T-cell (primary cell): ENCODE measurements around the gene AKR1D1. TPM values are rescaled to one million over a fixed set of nuclear protein-coding genes. Genes with fewer than 3 reads are reported as not detected.
"Not testable (repeated sequence)": the region's sequence is repeated elsewhere in the genome, so short reads cannot be mapped to it uniquely, and the experiment has no call there.

Source experiments
- ATAC-seq, 4 experiments: fragments of 200-7000 bp in 3 of 4; fragments of 150-1000 bp in 1 of 4; cut with Tn5 transposase; replicated peaks in 1 of 4; 1 replicate in 3 of 4; 2 replicates in 1 of 4; pipeline ENCODE4 v1.10.0; 2021; ENCODE audit warnings: moderate library complexity in 3 of 4, mild to moderate bottlenecking in 2 of 4, moderate number of reproducible peaks in 1 of 4
- CTCF ChIA-PET, 2 donors: fragments of 300-600 bp; sonication (Branson Sonifier 250); formaldehyde crosslinking; loops; one replicate each; lab custom pipeline; 2022; ENCODE audit warnings: antibody characterized with exemption in 2 of 2; lab: Charles Lee
- POLR2A ChIA-PET, 2 donors: fragments of 300-600 bp; sonication (Branson Sonifier 250); formaldehyde crosslinking; loops; one replicate each; lab custom pipeline; 2022; ENCODE audit warnings: antibody characterized with exemption in 2 of 2; lab: Charles Lee
- DNase-seq, 35 experiments: peaks; one replicate each; pipeline versions ENCODE4 v3.0.0 to v3.0.0-alpha.2; 2013 to 2023
- H3K27ac ChIP-seq: one replicate; pipeline ENCODE4 v1.5.1; 2013; ENCODE audit warnings: low read length
- H3K27me3 ChIP-seq, 2 experiments: replicated peaks in 1 of 2; 1 replicate in 1 of 2; 2 replicates in 1 of 2; pipeline versions ENCODE4 v1.6.1 to v1.7.0; 2013; ENCODE audit warnings: low read length in 1 of 2, mixed read lengths in 1 of 2; ENCODE audit not compliant: control insufficient read depth in 2 of 2, insufficient read depth in 2 of 2; ENCODE audit errors: extremely low read depth in 1 of 2
- H3K36me3 ChIP-seq, 2 donors: 1 replicate in 1 of 2; 2 replicates in 1 of 2; pipeline versions ENCODE4 v1.6.1 to v1.7.0; 2013; ENCODE audit warnings: low read length in 1 of 2; ENCODE audit not compliant: control insufficient read depth in 2 of 2, insufficient read depth in 1 of 2; ENCODE audit errors: extremely low read depth in 1 of 2
- H3K4me1 ChIP-seq, 2 experiments: 1 replicate in 1 of 2; 2 replicates in 1 of 2; pipeline versions ENCODE4 v1.6.1 to v1.7.0; 2013; ENCODE audit warnings: low read length in 2 of 2, mixed read lengths in 1 of 2; ENCODE audit not compliant: insufficient read depth in 2 of 2, control insufficient read depth in 1 of 2; ENCODE audit errors: extremely low read depth in 1 of 2
- H3K4me3 ChIP-seq, 2 donors: 1 replicate in 1 of 2; 2 replicates in 1 of 2; pipeline versions ENCODE4 v1.5.1 to v1.7.0; 2013; ENCODE audit warnings: mild to moderate bottlenecking in 2 of 2, low read length in 1 of 2, moderate library complexity in 1 of 2; ENCODE audit not compliant: control insufficient read depth in 1 of 2; ENCODE audit errors: extremely low read depth in 1 of 2
- H3K9me3 ChIP-seq: 2 replicates; pipeline ENCODE4 v1.7.0; 2013
- H3K27ac Mint-ChIP-seq, 2 donors: one replicate each; pipeline ENCODE4 v1.8.0; 2020 to 2021; ENCODE audit warnings: mild to moderate bottlenecking in 2 of 2, mixed read lengths in 2 of 2
- H3K27me3 Mint-ChIP-seq, 2 donors: one replicate each; pipeline ENCODE4 v1.8.0; 2021 to 2022; ENCODE audit warnings: mixed read lengths in 2 of 2
- H3K36me3 Mint-ChIP-seq: one replicate; pipeline ENCODE4 v1.8.0; 2021; ENCODE audit warnings: mixed read lengths
- H3K4me1 Mint-ChIP-seq, 3 donors: one replicate each; pipeline ENCODE4 v1.8.0; 2020 to 2022; ENCODE audit warnings: mixed read lengths in 3 of 3, mild to moderate bottlenecking in 1 of 3
- H3K4me3 Mint-ChIP-seq, 3 donors: one replicate each; pipeline ENCODE4 v1.8.0; 2020 to 2022; ENCODE audit warnings: mild to moderate bottlenecking in 3 of 3, mixed read lengths in 3 of 3, moderate library complexity in 3 of 3
- H3K9me3 Mint-ChIP-seq, 3 donors: one replicate each; pipeline ENCODE4 v1.8.0; 2020 to 2022; ENCODE audit warnings: mixed read lengths in 3 of 3
- WGBS: methylation state at CpG from one replicate; pipeline ENCODE4 v1.1.5; 2013; ENCODE audit warnings: missing lambda C conversion rate; ENCODE audit not compliant: insufficient coverage; 5-methylcytosine and 5-hydroxymethylcytosine counted together
- total RNA-seq, 35 experiments: library from RNA in 6 of 35; stranded (reverse) in 6 of 35; fragments of 120-200 nt in 1 of 35; gene quantifications; one replicate each; pipeline versions ENCODE4 v1.2.1 to v1.2.4 and lab custom pipeline; 2013 to 2026

The AKR1D1 gene
- total RNA-seq, 5 donors from 2014 or later (not counting 1 experiment from before 2014, with no cell fraction given) = 0.20 TPM; not detected in 4

- Histone ChIP-seq H3K36me3 (no peaks in the 10 kb centered on the region), H3K4me1 (no peaks in the 10 kb centered on the region), H3K9me3 (no peaks in the 10 kb centered on the region), H3K4me3 (no peak overlapping the region), H3K27ac (no peak overlapping the region), H3K27me3 (peaks cover 0 to 2% of the 10 kb centered on the region in 2 experiments)
- ATAC-seq = no peak
- WGBS = no CpG with 5 or more reads among the region's 1 CpG
- DNase-seq = no peak
- Mint-ChIP-seq H3K27ac (no peak overlapping the region), H3K36me3 (no peaks in the 10 kb centered on the region), H3K9me3 (peaks cover 2 to 11% (median 4%) of the 10 kb centered on the region in 3 donors), H3K4me1 (no peaks in the 10 kb centered on the region), H3K27me3 (peaks cover 12 to 13% of the 10 kb centered on the region in 2 donors), H3K4me3 (no peak overlapping the region)
- ChIA-PET CTCF (interaction anchor here in 1 of 2 donors (1.2 kb wide), 1 partner anchor 18 kb away, joined by 4 read pairs; no protein-coding TSS in a partner anchor), POLR2A (no interaction called here)
Observed at GRCh38 chr7:138049505-138050116, 26.6 kb upstream of the AKR1D1 start.

- H3K36me3 Mint-ChIP-seq, ATAC-seq, H3K27me3 ChIP-seq, H3K4me1 ChIP-seq, H3K9me3 ChIP-seq, H3K36me3 ChIP-seq, H3K4me3 ChIP-seq, H3K4me1 Mint-ChIP-seq, H3K27ac ChIP-seq, DNase-seq, POLR2A ChIA-PET, CTCF ChIA-PET, H3K27ac Mint-ChIP-seq, H3K4me3 Mint-ChIP-seq: not testable (repeated sequence)
- Mint-ChIP-seq H3K27me3 (peaks cover under 1 to 13% of the 10 kb centered on the region in 2 donors), H3K9me3 (peaks cover 2 to 11% (median 4%) of the 10 kb centered on the region in 3 donors)
- 88% methylated on average over 5 of the region's 7 CpGs for WGBS
Observed at GRCh38 chr7:138051712-138052247, 24.5 kb upstream of the AKR1D1 start.

GRCh38 chr7:138052696-138053095, 23.6 kb upstream of the AKR1D1 start:
- no peaks in the 10 kb centered on the region for H3K36me3 ChIP-seq
- no peak for ATAC-seq
- H3K27ac Mint-ChIP-seq = no peak overlapping the region
- no peaks in the 10 kb centered on the region for H3K36me3 Mint-ChIP-seq
- no peak overlapping the region for H3K4me3 Mint-ChIP-seq
- H3K27ac ChIP-seq = no peak overlapping the region
- no peaks in the 10 kb centered on the region for H3K9me3 ChIP-seq
- H3K9me3 Mint-ChIP-seq = peaks cover 2 to 11% (median 4%) of the 10 kb centered on the region in 3 donors
- POLR2A ChIA-PET = no interaction called here
- no peak overlapping the region for H3K4me3 ChIP-seq
- H3K4me1 Mint-ChIP-seq = no peaks in the 10 kb centered on the region
- no peaks in the 10 kb centered on the region for H3K4me1 ChIP-seq
- 67% methylated on average over 1 of the region's 3 CpGs for WGBS
- CTCF ChIA-PET = no interaction called here
- H3K27me3 Mint-ChIP-seq = peaks cover 7 to 13% of the 10 kb centered on the region in 2 donors
- DNase-seq = no peak
- H3K27me3 ChIP-seq = peaks cover 0 to 5% of the 10 kb centered on the region in 2 experiments

- H3K27ac ChIP-seq, DNase-seq, POLR2A ChIA-PET, H3K27ac Mint-ChIP-seq, H3K4me3 ChIP-seq, H3K4me1 Mint-ChIP-seq, H3K9me3 ChIP-seq, H3K4me1 ChIP-seq, CTCF ChIA-PET, H3K36me3 Mint-ChIP-seq, H3K4me3 Mint-ChIP-seq, H3K36me3 ChIP-seq, H3K27me3 ChIP-seq, ATAC-seq: not testable (repeated sequence)
- no CpG with 5 or more reads among the region's 4 CpGs for WGBS
- H3K9me3 Mint-ChIP-seq = peaks cover 2 to 11% (median 4%) of the 10 kb centered on the region in 3 donors
- H3K27me3 Mint-ChIP-seq = peaks cover 12 to 13% of the 10 kb centered on the region in 2 donors
Observed at GRCh38 chr7:138055698-138056097, 20.6 kb upstream of the AKR1D1 start.

GRCh38 chr7:138063400-138063799, 12.9 kb upstream of the AKR1D1 start:
- CTCF ChIA-PET = no interaction called here
- POLR2A ChIA-PET = no interaction called here
- Mint-ChIP-seq H3K27ac (no peak overlapping the region), H3K27me3 (peaks cover 0 to 9% of the 10 kb centered on the region in 2 donors), H3K4me3 (no peak overlapping the region), H3K4me1 (no peaks in the 10 kb centered on the region), H3K36me3 (no peaks in the 10 kb centered on the region), H3K9me3 (no peaks in the 10 kb centered on the region)
- Histone ChIP-seq H3K36me3 (no peaks in the 10 kb centered on the region), H3K4me3 (no peak overlapping the region), H3K9me3 (no peaks in the 10 kb centered on the region), H3K27me3 (no peaks in the 10 kb centered on the region), H3K4me1 (no peaks in the 10 kb centered on the region), H3K27ac (no peak overlapping the region)
- WGBS = no CpG with 5 or more reads among the region's 2 CpGs
- DNase-seq (no peak), ATAC-seq (no peak)

- Mint-ChIP-seq H3K27me3 (peaks cover 1 to 6% of the 10 kb centered on the region in 2 donors), H3K4me3 (no peak overlapping the region), H3K9me3 (no peaks in the 10 kb centered on the region), H3K4me1 (no peaks in the 10 kb centered on the region), H3K36me3 (no peaks in the 10 kb centered on the region), H3K27ac (no peak overlapping the region)
- WGBS = 100% methylated on average over 1 of the region's 5 CpGs
- H3K27me3 ChIP-seq = no peaks in the 10 kb centered on the region
- ChIA-PET POLR2A (no interaction called here), CTCF (no interaction called here)
- no peak overlapping the region for H3K4me3 ChIP-seq
- no peaks in the 10 kb centered on the region for H3K36me3 ChIP-seq
- no peak overlapping the region for H3K27ac ChIP-seq
- ATAC-seq (no peak), DNase-seq (no peak)
- H3K4me1 ChIP-seq = no peaks in the 10 kb centered on the region
- no peaks in the 10 kb centered on the region for H3K9me3 ChIP-seq
Observed at GRCh38 chr7:138064856-138065357, 11.4 kb upstream of the AKR1D1 start.
